Caco-2 (cell line): ENCODE data around the gene MORC3. TPM values are rescaled to one million over a fixed set of nuclear protein-coding genes. Genes with fewer than 3 reads are reported as not detected.
"Not testable (repeated sequence)": the region's sequence is repeated elsewhere in the genome, so short reads cannot be mapped to it uniquely, and the experiment has no call there.

Experiments
- Bru-seq: library from RNA; stranded (reverse); fragments of 400-500 nt; gene quantifications from one replicate; lab custom pipeline; 2021; lab: Mats Ljungman, UMichigan
- BruChase-seq, 2 experiments: library from RNA; stranded (reverse); fragments of 400-500 nt; gene quantifications; one replicate each; lab custom pipeline; 2021; lab: Mats Ljungman, UMichigan
- BruUV-seq: library from RNA; stranded (reverse); fragments of 400-500 nt; replicated peaks from 2 replicates; lab custom pipeline; 2021; lab: Mats Ljungman, UMichigan
- CTCF ChIA-PET: fragments of 300-600 bp; sonication (Branson Sonifier 250); formaldehyde crosslinking; loops from one replicate; lab custom pipeline; 2022; ENCODE audit warnings: antibody characterized with exemption; lab: Charles Lee
- POLR2A ChIA-PET: fragments of 300-600 bp; sonication (Branson Sonifier 250); formaldehyde crosslinking; loops from one replicate; lab custom pipeline; 2022; ENCODE audit warnings: antibody characterized with exemption; lab: Charles Lee
- DNase-seq, 2 experiments: peaks; one replicate each; pipeline versions ENCODE4 v3.0.0 to v3.0.0-alpha.2; 2020 to 2022
- H3K27me3 ChIP-seq: replicated peaks from 2 replicates; pipeline ENCODE4 v1.6.0; 2011; ENCODE audit warnings: low read length; ENCODE audit not compliant: control insufficient read depth, insufficient read depth
- H3K36me3 ChIP-seq: 2 replicates; pipeline ENCODE4 v1.5.1; 2011; ENCODE audit warnings: low read length; ENCODE audit not compliant: control insufficient read depth, insufficient read depth
- H3K4me1 ChIP-seq: fragments of 250-450 bp; sonication (Bioruptor Pico); 2 replicates; pipeline ENCODE4 v1.5.1; 2020; ENCODE audit warnings: mild to moderate bottlenecking
- H3K4me3 ChIP-seq: 2 replicates; pipeline ENCODE4 v1.5.1; 2011; ENCODE audit warnings: low read depth, mild to moderate bottlenecking, control low read depth, low read length
- H3K9me3 ChIP-seq: fragments of 250-450 bp; sonication (Bioruptor Pico); 2 replicates; pipeline ENCODE4 v1.5.1; 2020; ENCODE audit warnings: mild to moderate bottlenecking, moderate library complexity
- H3K27ac Mint-ChIP-seq: one replicate; pipeline ENCODE4 v1.8.0; 2022; ENCODE audit warnings: mixed read lengths; ENCODE audit not compliant: unreplicated experiment
- H3K27me3 Mint-ChIP-seq: one replicate; pipeline ENCODE4 v1.8.0; 2022; ENCODE audit warnings: mixed read lengths; ENCODE audit not compliant: insufficient read depth, unreplicated experiment
- H3K36me3 Mint-ChIP-seq: one replicate; pipeline ENCODE4 v1.8.0; 2022; ENCODE audit warnings: mild to moderate bottlenecking, mixed read lengths; ENCODE audit not compliant: insufficient read depth, unreplicated experiment
- H3K4me1 Mint-ChIP-seq: one replicate; pipeline ENCODE4 v1.8.0; 2022; ENCODE audit warnings: low read depth, mixed read lengths; ENCODE audit not compliant: unreplicated experiment
- H3K4me3 Mint-ChIP-seq: one replicate; pipeline ENCODE4 v1.8.0; 2022; ENCODE audit warnings: mild to moderate bottlenecking, moderate library complexity, mixed read lengths; ENCODE audit not compliant: unreplicated experiment
- H3K9me3 Mint-ChIP-seq: one replicate; pipeline ENCODE4 v1.8.0; 2022; ENCODE audit warnings: mixed read lengths; ENCODE audit not compliant: unreplicated experiment
- CTCF ChIP-seq, 2 experiments: fragments of 200-600 bp in 1 of 2; IDR thresholded peaks; 1 replicate in 1 of 2; 2 replicates in 1 of 2; pipeline versions ENCODE4 v1.5.1 to v1.8.0; 2011 to 2022; ENCODE audit warnings: antibody characterized with exemption in 1 of 2, control low read depth in 1 of 2, inconsistent platforms in 1 of 2, low read depth in 1 of 2, low read length in 1 of 2, mild to moderate bottlenecking in 1 of 2, moderate library complexity in 1 of 2; ENCODE audit not compliant: insufficient read depth in 1 of 2, severe bottlenecking in 1 of 2, unreplicated experiment in 1 of 2
- intact Hi-C: fragments of 100-400 bp; cut with micrococcal nuclease; formaldehyde crosslinking; loops from one replicate; pipeline ENCODE4 v1.10.0; 2022; ENCODE audit not compliant: unreplicated experiment
- long read RNA-seq: library from polyadenylated mRNA; stranded (forward); transcript quantifications from one replicate; pipeline ENCODE4 v2.0.0, GENCODE V29; 2022
- total RNA-seq: library from RNA; stranded (reverse); gene quantifications from 2 replicates; pipeline ENCODE4 v1.2.3, GENCODE V29; 2022

The MORC3 gene
- 21.6 and 23.3 TPM in 2 replicates for total RNA-seq
- percentile 83 among the genes with signal in this experiment for Bru-seq, nascent RNA
- percentile 85 among the genes with signal in this experiment for BruChase-seq, experiment 1, labeled RNA remaining after a 2-hour chase
- percentile 78 among the genes with signal in this experiment for BruChase-seq, experiment 2, labeled RNA remaining after a 6-hour chase
- long read RNA-seq, full-length matches to known transcripts: 8 of 17 reads
- long read RNA-seq, partial matches to known transcripts: 3 of 17 reads
- long read RNA-seq, other reads (novel, unspliced or antisense): 6 of 17 reads

GRCh38 chr21:36319767-36320420, at the start of gene MORC3:
MORC3 (plus strand) TSS chr21:36320197; CDS start chr21:36320265, 68 bp downstream.
- H3K4me3 ChIP-seq: peak within 1 kb of the TSS; percentile 51
- H3K27ac Mint-ChIP-seq: peak within 1 kb of the TSS; percentile 75
- H3K27me3 Mint-ChIP-seq: no peaks in the 10 kb centered on the region
- no peaks in the 10 kb centered on the region; the same call in 1 of the 2 replicates for H3K36me3 ChIP-seq
- peaks cover 22% of the 10 kb centered on the region for H3K4me1 Mint-ChIP-seq
- H3K9me3 Mint-ChIP-seq: peaks cover 9% of the 10 kb centered on the region
- POLR2A ChIA-PET: interaction anchor here (0.6 to 1.3 kb wide), 44 partner anchors 9 to 1793 kb away, joined by 3 to 31 read pairs (median 5); partner anchors contain the start of gene HLCS
- TF ChIP-seq CTCF (IDR thresholded peaks at IDR 0.05; ENCODE audit: insufficient read depth in 1 of 2, low read depth in 1 of 2, low read length in 1 of 2, severe bottlenecking in 1 of 2, unreplicated experiment in 1 of 2): no peak
- CTCF ChIA-PET: interaction anchor here (0.6 to 1.3 kb wide), 8 partner anchors 11 to 176 kb away, joined by 3 to 7 read pairs (median 4); no protein-coding TSS in a partner anchor
- peak; percentile 98 for DNase-seq
- peak within 1 kb of the TSS; percentile 73 for H3K4me3 Mint-ChIP-seq
- intact Hi-C loops: loop anchor here (2.0 to 5.0 kb wide), 3 partner anchors 53 to 163 kb away; partner anchors contain the start of gene DOP1B
- H3K9me3 ChIP-seq: no peaks in the 10 kb centered on the region
- no peaks in the 10 kb centered on the region for H3K27me3 ChIP-seq
- H3K36me3 Mint-ChIP-seq: peaks cover 46% of the 10 kb centered on the region
- H3K4me1 ChIP-seq: peaks cover 4% of the 10 kb centered on the region; the same call in 1 of the 2 replicates
- no TSS peak for BruUV-seq

GRCh38 chr21:36270786-36271695, 49.0 kb upstream of the MORC3 start:
- H3K27me3 Mint-ChIP-seq, BruUV-seq, POLR2A ChIA-PET, DNase-seq, H3K4me1 Mint-ChIP-seq, H3K36me3 ChIP-seq, CTCF ChIA-PET, H3K4me3 ChIP-seq, intact Hi-C loops, H3K27me3 ChIP-seq, H3K4me3 Mint-ChIP-seq, H3K27ac Mint-ChIP-seq: not testable (repeated sequence)
- Histone ChIP-seq H3K4me1 (peaks cover 25% of the 10 kb centered on the region), H3K9me3 (peaks cover 38% of the 10 kb centered on the region)
- Mint-ChIP-seq H3K36me3 (peaks cover 52% of the 10 kb centered on the region), H3K9me3 (peaks cover 22% of the 10 kb centered on the region)

- H3K27me3 ChIP-seq: no peaks in the 10 kb centered on the region
- peaks cover 12% of the 10 kb centered on the region for H3K9me3 Mint-ChIP-seq
- no peak for DNase-seq
- H3K4me3 ChIP-seq: no peak overlapping the region
- intact Hi-C loops: no loop called here
- peaks cover 3% of the 10 kb centered on the region for H3K36me3 ChIP-seq
- H3K9me3 ChIP-seq: peaks cover 11% of the 10 kb centered on the region
- H3K4me1 Mint-ChIP-seq: no peaks in the 10 kb centered on the region
- ChIA-PET CTCF (no interaction called here), POLR2A (no interaction called here)
- H3K27ac Mint-ChIP-seq: no peak overlapping the region
- TF ChIP-seq CTCF (IDR thresholded peaks at IDR 0.05; ENCODE audit: insufficient read depth in 1 of 2, low read depth in 1 of 2, low read length in 1 of 2, severe bottlenecking in 1 of 2, unreplicated experiment in 1 of 2): no peak
- no peaks in the 10 kb centered on the region for H3K27me3 Mint-ChIP-seq
- H3K4me1 ChIP-seq: peaks cover under 1% of the 10 kb centered on the region
- peaks cover 36% of the 10 kb centered on the region for H3K36me3 Mint-ChIP-seq
- BruUV-seq: no TSS peak
- H3K4me3 Mint-ChIP-seq: no peak overlapping the region
Observed at GRCh38 chr21:36274128-36274527, 45.9 kb upstream of the MORC3 start.
